Measurements from ENCODE around the gene SLC7A5. TPM values are rescaled to one million over a fixed set of nuclear protein-coding genes. Genes with fewer than 3 reads are reported as not detected.
A peak's percentile ranks its signal among the peaks of the same experiment; 100 is the strongest.

Gene SLC7A5
- total and polyA plus RNA-seq, 2 of the 13 experiments (the other 11 are each of a cell fraction or from before 2014, with no cell fraction given) = 79.6 to 155 TPM

DNA sequence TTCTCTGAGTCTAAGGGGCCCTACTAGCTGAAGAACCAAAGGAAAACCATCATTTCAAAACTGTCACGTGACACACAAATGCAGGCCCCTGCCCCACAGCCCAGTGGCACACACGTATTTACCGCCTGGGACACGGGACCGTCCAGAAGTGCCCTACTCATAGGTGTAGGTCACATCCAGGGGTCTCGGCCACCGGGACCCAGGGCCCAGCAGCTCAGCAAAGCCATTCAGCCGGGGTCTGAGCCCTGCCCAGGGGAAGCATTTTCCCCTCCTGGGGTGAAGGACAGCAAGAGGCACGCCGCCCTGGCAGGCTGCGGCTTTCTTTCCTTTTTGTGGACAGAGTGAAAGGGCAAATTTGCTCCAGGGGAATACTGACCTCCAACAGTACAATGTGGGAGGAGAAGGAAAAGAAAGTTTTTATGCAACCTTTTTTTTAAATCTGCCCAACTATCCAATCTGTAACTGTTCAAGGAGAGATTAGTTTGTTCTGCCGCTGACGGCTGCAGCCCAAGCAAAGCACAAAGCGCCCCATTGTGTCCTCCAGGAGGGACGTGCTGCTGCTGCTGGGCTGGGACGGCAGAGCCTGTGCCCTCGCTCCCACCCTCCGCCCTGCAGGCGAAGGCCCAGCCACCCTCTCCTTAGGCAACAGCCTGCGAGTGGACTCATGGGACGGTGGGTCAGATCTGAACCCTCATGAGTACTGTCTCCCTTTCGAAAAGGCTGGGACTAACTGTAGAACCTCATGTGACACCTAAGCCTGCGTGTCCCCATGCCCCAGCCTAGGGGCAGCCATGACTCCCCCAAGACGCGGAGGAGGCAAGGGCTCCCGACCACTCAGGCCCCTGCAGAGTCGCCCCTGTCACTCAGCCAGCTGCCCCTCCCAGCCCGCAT is 21.3 kb downstream of the SLC7A5 start (continued):
- TF ChIP-seq GATAD1 (CRISPR knock-in tag; IDR thresholded peaks at IDR 0.05) (peak; percentile 42; the same call in 1 of the 2 replicates), ZNF17 (CRISPR knock-in tag; IDR thresholded peaks at IDR 0.05) (no peak), ZNF615 (CRISPR knock-in tag; IDR thresholded peaks at IDR 0.05; ENCODE audit: borderline replicate concordance) (no peak), HOXD1 (CRISPR knock-in tag; IDR thresholded peaks at IDR 0.05) (peak; percentile 85; the same call in 1 of the 2 replicates), MEF2D (CRISPR knock-in tag; IDR thresholded peaks at IDR 0.05) (peak; percentile 81; the same call in 1 of the 2 replicates), GZF1 (CRISPR knock-in tag; IDR thresholded peaks at IDR 0.05) (no peak; the same call in none of the 2 replicates), ZNF644 (CRISPR knock-in tag; IDR thresholded peaks at IDR 0.05; ENCODE audit: low read depth) (peak; percentile 42; the same call in 1 of the 2 replicates), NR3C1 (CRISPR knock-in tag; IDR thresholded peaks at IDR 0.05) (no peak), ZFP62 (CRISPR knock-in tag; IDR thresholded peaks at IDR 0.05) (no peak), ZKSCAN8 (CRISPR knock-in tag; IDR thresholded peaks at IDR 0.05; ENCODE audit: borderline replicate concordance) (peak; percentile 81; the same call in 1 of the 2 replicates), EZH2 (conservative IDR thresholded peaks at IDR 0.05; ENCODE audit: low read depth, low read length) (no peak), ZFX (CRISPR knock-in tag; IDR thresholded peaks at IDR 0.05; ENCODE audit: low read depth) (peak; percentile 91), HNRNPH1 (optimal IDR thresholded peaks at IDR 0.05; ENCODE audit: low read depth, low read length) (no peak)
- TF ChIP-seq, protein P1, sequence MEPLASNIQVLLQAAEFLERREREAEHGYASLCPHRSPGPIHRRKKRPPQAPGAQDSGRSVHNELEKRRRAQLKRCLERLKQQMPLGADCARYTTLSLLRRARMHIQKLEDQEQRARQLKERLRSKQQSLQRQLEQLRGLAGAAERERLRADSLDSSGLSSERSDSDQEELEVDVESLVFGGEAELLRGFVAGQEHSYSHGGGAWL (CRISPR knock-in tag; IDR thresholded peaks at IDR 0.05) = no peak
- TF ChIP-seq, protein P2, sequence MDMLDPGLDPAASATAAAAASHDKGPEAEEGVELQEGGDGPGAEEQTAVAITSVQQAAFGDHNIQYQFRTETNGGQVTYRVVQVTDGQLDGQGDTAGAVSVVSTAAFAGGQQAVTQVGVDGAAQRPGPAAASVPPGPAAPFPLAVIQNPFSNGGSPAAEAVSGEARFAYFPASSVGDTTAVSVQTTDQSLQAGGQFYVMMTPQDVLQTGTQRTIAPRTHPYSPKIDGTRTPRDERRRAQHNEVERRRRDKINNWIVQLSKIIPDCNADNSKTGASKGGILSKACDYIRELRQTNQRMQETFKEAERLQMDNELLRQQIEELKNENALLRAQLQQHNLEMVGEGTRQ (IDR thresholded peaks at IDR 0.05; ENCODE audit: low read depth, low read length) = peak; percentile 85
- TF ChIP-seq, protein P2 (CRISPR knock-in tag; IDR thresholded peaks at IDR 0.05; ENCODE audit: borderline replicate concordance) = peak; percentile 80; the same call in 1 of the 2 replicates
- TF ChIP-seq, protein P3, sequence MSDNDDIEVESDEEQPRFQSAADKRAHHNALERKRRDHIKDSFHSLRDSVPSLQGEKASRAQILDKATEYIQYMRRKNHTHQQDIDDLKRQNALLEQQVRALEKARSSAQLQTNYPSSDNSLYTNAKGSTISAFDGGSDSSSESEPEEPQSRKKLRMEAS (IDR thresholded peaks at IDR 0.05) = no peak
- TF ChIP-seq, protein P4, sequence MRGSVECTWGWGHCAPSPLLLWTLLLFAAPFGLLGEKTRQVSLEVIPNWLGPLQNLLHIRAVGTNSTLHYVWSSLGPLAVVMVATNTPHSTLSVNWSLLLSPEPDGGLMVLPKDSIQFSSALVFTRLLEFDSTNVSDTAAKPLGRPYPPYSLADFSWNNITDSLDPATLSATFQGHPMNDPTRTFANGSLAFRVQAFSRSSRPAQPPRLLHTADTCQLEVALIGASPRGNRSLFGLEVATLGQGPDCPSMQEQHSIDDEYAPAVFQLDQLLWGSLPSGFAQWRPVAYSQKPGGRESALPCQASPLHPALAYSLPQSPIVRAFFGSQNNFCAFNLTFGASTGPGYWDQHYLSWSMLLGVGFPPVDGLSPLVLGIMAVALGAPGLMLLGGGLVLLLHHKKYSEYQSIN (CRISPR knock-in tag; IDR thresholded peaks at IDR 0.05; ENCODE audit: borderline replicate concordance) = no peak
- TF ChIP-seq, protein P5, sequence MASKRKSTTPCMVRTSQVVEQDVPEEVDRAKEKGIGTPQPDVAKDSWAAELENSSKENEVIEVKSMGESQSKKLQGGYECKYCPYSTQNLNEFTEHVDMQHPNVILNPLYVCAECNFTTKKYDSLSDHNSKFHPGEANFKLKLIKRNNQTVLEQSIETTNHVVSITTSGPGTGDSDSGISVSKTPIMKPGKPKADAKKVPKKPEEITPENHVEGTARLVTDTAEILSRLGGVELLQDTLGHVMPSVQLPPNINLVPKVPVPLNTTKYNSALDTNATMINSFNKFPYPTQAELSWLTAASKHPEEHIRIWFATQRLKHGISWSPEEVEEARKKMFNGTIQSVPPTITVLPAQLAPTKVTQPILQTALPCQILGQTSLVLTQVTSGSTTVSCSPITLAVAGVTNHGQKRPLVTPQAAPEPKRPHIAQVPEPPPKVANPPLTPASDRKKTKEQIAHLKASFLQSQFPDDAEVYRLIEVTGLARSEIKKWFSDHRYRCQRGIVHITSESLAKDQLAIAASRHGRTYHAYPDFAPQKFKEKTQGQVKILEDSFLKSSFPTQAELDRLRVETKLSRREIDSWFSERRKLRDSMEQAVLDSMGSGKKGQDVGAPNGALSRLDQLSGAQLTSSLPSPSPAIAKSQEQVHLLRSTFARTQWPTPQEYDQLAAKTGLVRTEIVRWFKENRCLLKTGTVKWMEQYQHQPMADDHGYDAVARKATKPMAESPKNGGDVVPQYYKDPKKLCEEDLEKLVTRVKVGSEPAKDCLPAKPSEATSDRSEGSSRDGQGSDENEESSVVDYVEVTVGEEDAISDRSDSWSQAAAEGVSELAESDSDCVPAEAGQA (IDR thresholded peaks at IDR 0.05; ENCODE audit: low read depth) = no peak
- TF ChIP-seq, protein P5 (CRISPR knock-in tag; IDR thresholded peaks at IDR 0.05; ENCODE audit: borderline replicate concordance) = no peak
